GM04503 (cell line): ENCODE results near the gene ADRA1B.
"Not testable (repeated sequence)": the region's sequence is repeated elsewhere in the genome, so short reads cannot be mapped to it uniquely, and the experiment has no call there.

Experiments used
- DNase-seq: peaks from one replicate; pipeline ENCODE4 v3.0.0-alpha.2; 2012; ENCODE audit warnings: low read depth

The ADRA1B gene

GRCh38 chr5:159969966-159970365 is 53.7 kb downstream of the ADRA1B start:
- no peak for DNase-seq

- peak; percentile 36 for DNase-seq
Measured at GRCh38 chr5:159971038-159971437, 54.8 kb downstream of the ADRA1B start.

- DNase-seq: no peak
Measured at GRCh38 chr5:159971514-159971913, 55.2 kb downstream of the ADRA1B start.

GRCh38 chr5:159971931-159972461 is 55.7 kb downstream of the ADRA1B start:
- no peak for DNase-seq

- DNase-seq: no peak
Measured at GRCh38 chr5:159972538-159973362, 56.5 kb downstream of the ADRA1B start.

GRCh38 chr5:159975462-159976019 is 59.3 kb downstream of the ADRA1B start:
- DNase-seq: peak; percentile 90

GRCh38 chr5:159976921-159977320 is 60.6 kb downstream of the ADRA1B start:
- DNase-seq: no peak

GRCh38 chr5:159978358-159978757 is 62.1 kb downstream of the ADRA1B start:
- no peak for DNase-seq

- DNase-seq: no peak
Measured at GRCh38 chr5:159982421-159983173, 66.3 kb downstream of the ADRA1B start.

GRCh38 chr5:159987031-159987674 is 70.9 kb downstream of the ADRA1B start:
- no peak for DNase-seq

GRCh38 chr5:159990506-159990905 is 74.2 kb downstream of the ADRA1B start:
- no peak for DNase-seq

GRCh38 chr5:159992566-159992965 is 76.3 kb downstream of the ADRA1B start:
- DNase-seq: no peak

GRCh38 chr5:159993194-159993593 is 76.9 kb downstream of the ADRA1B start:
- DNase-seq: no peak

- DNase-seq: no peak
Measured at GRCh38 chr5:159995907-159996306, 79.6 kb downstream of the ADRA1B start.

- DNase-seq: no peak
Measured at GRCh38 chr5:160001457-160001856, 85.2 kb downstream of the ADRA1B start.

GRCh38 chr5:160007514-160007913 is 91.2 kb downstream of the ADRA1B start:
- DNase-seq: no peak

- not testable (repeated sequence) for DNase-seq
Measured at GRCh38 chr5:160008529-160008876, 92.2 kb downstream of the ADRA1B start.

- DNase-seq: peak; percentile 96
Measured at GRCh38 chr5:160008877-160009590, 92.8 kb downstream of the ADRA1B start, which contains the start of gene TTC1. Gene TTC1 (plus strand): TSS chr5:160009139. CDS start chr5:160010529, 1,390 bp downstream.

- DNase-seq: no peak
Measured at GRCh38 chr5:160009591-160009989, 93.3 kb downstream of the ADRA1B start.

- DNase-seq: no peak
Measured at GRCh38 chr5:160011471-160011870, 95.2 kb downstream of the ADRA1B start.

- DNase-seq: not testable (repeated sequence)
Measured at GRCh38 chr5:160014197-160014596, 97.9 kb downstream of the ADRA1B start.
